Natural killer cell treated with Interleukin-12 subunit alpha and Interleukin-12 subunit beta and Interleukin-15 and Interleukin-18, amount 100 ng/mL, for 72 hours (primary cell): Measurements from ENCODE around the gene LRRC10. TPM values are rescaled to one million over a fixed set of nuclear protein-coding genes. Genes with fewer than 3 reads are reported as not detected.
A peak's percentile ranks its signal among the peaks of the same experiment; 100 is the strongest.

ENCODE experiments used
- ATAC-seq, 2 donors: fragments of 150-1000 bp; cut with Tn5 transposase in 1 of 2; sonication (Bioruptor Pico), chemical (Tn5 transposase) in 1 of 2; 2 replicates each; pipeline ENCODE4 v1.10.0; 2021
- DNase-seq: peaks from one replicate; pipeline ENCODE4 v3.0.0; 2022; ENCODE audit warnings: low spot score
- H3K27ac Mint-ChIP-seq, 2 donors: 1 replicate in 1 of 2; 2 replicates in 1 of 2; pipeline ENCODE4 v1.8.0; 2022; ENCODE audit warnings: mixed read lengths in 2 of 2, mild to moderate bottlenecking in 1 of 2, moderate library complexity in 1 of 2
- H3K27me3 Mint-ChIP-seq, 2 donors: 1 replicate in 1 of 2; 2 replicates in 1 of 2; pipeline ENCODE4 v1.8.0; 2022; ENCODE audit warnings: mixed read lengths in 2 of 2
- H3K36me3 Mint-ChIP-seq: one replicate; pipeline ENCODE4 v1.8.0; 2022; ENCODE audit warnings: mixed read lengths
- H3K4me1 Mint-ChIP-seq, 2 donors: 1 replicate in 1 of 2; 2 replicates in 1 of 2; pipeline ENCODE4 v1.8.0; 2022; ENCODE audit warnings: low read depth in 2 of 2, mixed read lengths in 2 of 2, mild to moderate bottlenecking in 1 of 2
- H3K4me3 Mint-ChIP-seq: one replicate; pipeline ENCODE4 v1.8.0; 2022; ENCODE audit warnings: mixed read lengths
- H3K9me3 Mint-ChIP-seq: 2 replicates; pipeline ENCODE4 v1.8.0; 2022; ENCODE audit warnings: mixed read lengths
- total RNA-seq, 2 donors: library from RNA; stranded (reverse); gene quantifications; one replicate each; pipeline ENCODE4 v1.2.3, GENCODE V29; 2022

The LRRC10 gene
- total RNA-seq, 2 donors from 2014 or later: not detected

DNA sequence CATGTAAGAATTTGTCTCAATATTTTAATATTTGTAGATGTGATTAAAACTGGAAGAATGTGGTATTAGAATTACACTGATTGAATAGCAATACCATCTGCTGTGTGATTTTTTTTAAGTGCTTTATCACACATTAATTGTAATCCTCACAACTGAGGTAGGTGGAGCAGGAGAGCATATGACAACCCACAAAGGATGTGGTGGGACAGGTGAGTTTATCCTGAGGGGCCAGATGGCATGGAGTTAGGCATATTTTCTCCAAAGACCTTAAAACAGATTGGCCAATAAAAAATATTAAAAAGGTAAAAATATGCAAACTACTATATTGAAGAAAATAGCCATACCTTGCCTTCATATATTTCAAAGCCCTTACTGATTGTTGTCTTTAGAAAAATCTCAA lies 7.8 kb downstream of the LRRC10 start:
- Mint-ChIP-seq H3K36me3 (peaks cover 29% of the 10 kb centered on the region), H3K27me3 (no peaks in the 10 kb centered on the region), H3K27ac (no peak overlapping the region), H3K4me3 (no peak overlapping the region), H3K4me1 (no peaks in the 10 kb centered on the region), H3K9me3 (no peaks in the 10 kb centered on the region)
- DNase-seq: no peak
- ATAC-seq: no peak

DNA sequence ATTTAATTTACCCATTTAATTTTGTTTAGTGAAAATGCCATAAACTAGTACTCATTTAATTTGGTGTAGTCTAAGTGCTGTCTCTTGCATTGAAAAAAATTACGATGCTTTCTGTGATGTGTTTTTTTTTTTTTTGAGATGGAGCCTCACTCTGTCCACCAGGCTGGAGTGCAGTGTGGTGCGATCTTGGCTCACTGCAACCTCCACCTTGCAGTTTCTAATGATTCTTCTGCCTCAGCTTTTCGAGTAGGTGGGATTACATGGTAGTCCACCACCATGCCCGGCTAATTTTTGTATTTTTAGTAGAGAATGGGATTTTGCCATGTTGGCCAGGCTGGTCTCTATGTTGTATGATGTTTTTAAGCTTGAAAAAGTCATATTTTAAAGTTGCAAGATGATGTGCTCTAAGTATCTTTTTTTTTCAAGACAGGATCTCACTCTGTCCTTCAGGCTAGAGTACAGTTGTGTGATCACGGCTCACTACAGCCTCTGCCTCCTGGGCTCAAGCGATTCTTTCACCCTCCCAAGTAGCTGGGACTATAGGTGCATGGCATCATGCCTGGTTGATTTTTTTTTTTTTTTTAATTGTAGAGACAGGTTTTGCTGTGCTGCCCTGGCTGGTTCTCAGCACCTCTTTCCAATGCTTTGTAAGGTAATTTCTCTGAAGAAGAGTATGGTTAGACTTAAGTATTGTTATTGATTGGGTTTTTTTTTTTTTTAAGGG lies 8.6 kb downstream of the LRRC10 start:
- DNase-seq: no peak
- Mint-ChIP-seq H3K27me3 (no peaks in the 10 kb centered on the region), H3K36me3 (peaks cover 35% of the 10 kb centered on the region), H3K4me1 (no peaks in the 10 kb centered on the region), H3K27ac (no peak overlapping the region), H3K4me3 (no peak overlapping the region), H3K9me3 (no peaks in the 10 kb centered on the region)
- no peak for ATAC-seq

DNA sequence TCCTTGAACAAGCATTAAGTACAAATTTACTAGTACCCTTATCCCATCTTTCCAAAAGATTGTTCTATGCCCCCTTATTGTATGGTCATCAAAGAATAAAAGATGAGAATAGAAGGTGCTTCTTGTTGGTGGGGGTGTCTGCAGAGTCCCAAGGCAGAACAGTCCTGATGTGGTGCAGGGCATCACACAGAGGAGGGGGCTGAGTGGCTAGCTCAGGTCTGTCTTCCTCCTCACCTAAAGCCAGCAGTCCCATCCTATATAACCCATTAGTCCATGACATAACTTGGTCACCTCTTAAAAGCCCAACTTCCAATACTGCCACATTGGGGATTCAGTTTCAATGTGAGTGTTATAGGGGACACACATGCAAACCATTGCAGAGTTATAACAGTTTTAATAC lies 9.9 kb downstream of the LRRC10 start:
- Mint-ChIP-seq H3K9me3 (no peaks in the 10 kb centered on the region), H3K36me3 (peaks cover 38% of the 10 kb centered on the region), H3K27ac (no peak overlapping the region), H3K4me1 (no peaks in the 10 kb centered on the region), H3K27me3 (no peaks in the 10 kb centered on the region), H3K4me3 (no peak overlapping the region)
- peak in 1 of 2 donors; percentile 36 for ATAC-seq
- DNase-seq: no peak

DNA sequence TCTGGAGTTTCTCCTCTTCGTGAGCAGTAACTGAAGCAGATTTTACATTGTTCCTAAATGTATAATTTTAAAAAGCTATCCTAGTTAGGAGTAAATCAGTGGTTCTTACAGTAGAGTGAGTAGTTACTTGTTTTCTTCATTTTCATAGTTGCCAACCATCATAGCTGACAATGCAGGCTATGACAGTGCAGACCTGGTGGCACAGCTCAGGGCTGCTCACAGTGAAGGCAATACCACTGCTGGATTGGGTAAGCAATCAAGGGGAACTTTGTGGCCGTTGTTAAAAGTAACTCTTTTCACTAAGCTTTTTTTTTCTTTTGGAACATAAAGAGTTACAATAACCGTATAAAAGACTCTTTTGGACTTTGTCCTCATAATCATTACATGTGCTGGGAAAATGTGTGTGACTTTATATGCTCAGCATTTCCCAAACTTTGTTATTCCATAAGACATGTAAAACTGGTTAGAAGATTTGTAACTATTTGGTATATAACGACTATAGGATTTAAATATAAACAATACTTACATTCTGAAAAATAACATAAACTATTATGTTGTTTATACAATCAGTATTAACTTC lies 12.4 kb downstream of the LRRC10 start:
- H3K9me3 Mint-ChIP-seq: no peaks in the 10 kb centered on the region
- H3K4me1 Mint-ChIP-seq: peaks cover 2 to 3% of the 10 kb centered on the region in 2 donors
- no peak overlapping the region for H3K4me3 Mint-ChIP-seq
- no peaks in the 10 kb centered on the region for H3K27me3 Mint-ChIP-seq
- peaks cover 54% of the 10 kb centered on the region for H3K36me3 Mint-ChIP-seq
- ATAC-seq: no peak
- DNase-seq: no peak
- H3K27ac Mint-ChIP-seq: no peak overlapping the region

DNA sequence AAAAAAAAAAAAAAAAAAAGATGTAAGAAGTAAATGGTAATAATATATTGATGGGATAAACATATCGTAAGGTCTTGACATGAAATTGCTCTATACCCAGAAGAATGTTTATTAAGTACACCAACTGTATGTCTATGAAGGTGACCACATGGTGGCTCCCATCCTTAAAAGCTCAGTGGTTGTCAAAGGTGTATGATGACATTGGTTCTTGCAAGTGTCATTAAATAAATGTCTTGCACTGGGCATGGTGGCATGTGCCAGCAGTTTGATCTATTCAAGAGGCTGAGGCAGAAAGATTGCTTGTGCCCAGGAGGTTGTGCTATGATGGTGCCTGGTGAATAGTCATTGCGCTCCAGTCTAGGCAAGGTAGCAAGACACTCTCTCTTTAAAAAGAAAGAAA lies 15.0 kb downstream of the LRRC10 start:
- Mint-ChIP-seq H3K4me3 (no peak overlapping the region), H3K36me3 (peaks cover 47% of the 10 kb centered on the region), H3K9me3 (no peaks in the 10 kb centered on the region), H3K27ac (no peak overlapping the region), H3K27me3 (no peaks in the 10 kb centered on the region), H3K4me1 (peaks cover 3 to 9% of the 10 kb centered on the region in 2 donors)
- ATAC-seq: no peak
- no peak for DNase-seq

DNA sequence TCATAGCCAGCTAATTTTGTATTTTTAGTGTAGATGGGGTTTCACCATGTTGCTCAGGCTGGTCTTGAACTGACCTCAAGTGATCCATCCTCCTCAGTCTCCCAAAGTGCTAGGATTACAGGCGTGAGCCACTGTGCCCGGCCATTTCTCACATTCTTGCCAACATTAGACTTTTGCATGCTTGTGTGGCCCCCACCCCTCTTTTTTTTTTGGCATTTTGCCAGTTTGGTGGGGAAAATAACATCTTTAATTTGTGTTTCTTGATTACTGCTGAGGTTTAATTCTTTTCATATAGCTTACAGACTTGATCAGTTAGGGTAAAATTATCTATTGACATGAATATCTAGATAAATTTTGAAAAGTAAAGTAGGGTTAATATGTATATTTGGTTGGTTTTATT lies 21.6 kb downstream of the LRRC10 start:
- Mint-ChIP-seq H3K27me3 (no peaks in the 10 kb centered on the region), H3K36me3 (peaks cover 36% of the 10 kb centered on the region), H3K4me3 (no peak overlapping the region), H3K9me3 (no peaks in the 10 kb centered on the region), H3K27ac (no peak overlapping the region), H3K4me1 (peaks cover 19 to 21% of the 10 kb centered on the region in 2 donors)
- ATAC-seq: no peak
- DNase-seq: no peak

DNA sequence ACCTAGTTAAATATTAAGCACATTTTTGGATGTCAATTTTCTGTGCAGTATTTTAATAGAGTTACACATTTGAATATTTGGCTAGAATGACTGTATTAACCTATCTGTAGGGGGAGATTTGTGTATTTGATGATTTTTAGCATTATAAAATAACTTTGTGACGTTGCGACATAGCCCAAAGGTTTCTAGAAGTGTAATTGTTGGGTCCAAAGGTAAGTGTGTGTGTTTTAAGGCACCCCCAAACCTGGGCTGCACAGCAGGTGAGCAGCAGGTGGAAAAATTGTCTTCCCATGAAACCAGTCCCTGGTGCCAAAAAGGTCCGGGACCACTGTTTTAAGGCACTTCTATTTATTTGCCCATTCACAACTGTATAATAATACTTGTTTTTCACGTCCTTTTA lies 22.2 kb downstream of the LRRC10 start:
- Mint-ChIP-seq H3K4me1 (peaks cover 16 to 19% of the 10 kb centered on the region in 2 donors), H3K4me3 (no peak overlapping the region), H3K27ac (no peak overlapping the region), H3K27me3 (no peaks in the 10 kb centered on the region), H3K9me3 (no peaks in the 10 kb centered on the region), H3K36me3 (peaks cover 32% of the 10 kb centered on the region)
- no peak for DNase-seq
- ATAC-seq: no peak

DNA sequence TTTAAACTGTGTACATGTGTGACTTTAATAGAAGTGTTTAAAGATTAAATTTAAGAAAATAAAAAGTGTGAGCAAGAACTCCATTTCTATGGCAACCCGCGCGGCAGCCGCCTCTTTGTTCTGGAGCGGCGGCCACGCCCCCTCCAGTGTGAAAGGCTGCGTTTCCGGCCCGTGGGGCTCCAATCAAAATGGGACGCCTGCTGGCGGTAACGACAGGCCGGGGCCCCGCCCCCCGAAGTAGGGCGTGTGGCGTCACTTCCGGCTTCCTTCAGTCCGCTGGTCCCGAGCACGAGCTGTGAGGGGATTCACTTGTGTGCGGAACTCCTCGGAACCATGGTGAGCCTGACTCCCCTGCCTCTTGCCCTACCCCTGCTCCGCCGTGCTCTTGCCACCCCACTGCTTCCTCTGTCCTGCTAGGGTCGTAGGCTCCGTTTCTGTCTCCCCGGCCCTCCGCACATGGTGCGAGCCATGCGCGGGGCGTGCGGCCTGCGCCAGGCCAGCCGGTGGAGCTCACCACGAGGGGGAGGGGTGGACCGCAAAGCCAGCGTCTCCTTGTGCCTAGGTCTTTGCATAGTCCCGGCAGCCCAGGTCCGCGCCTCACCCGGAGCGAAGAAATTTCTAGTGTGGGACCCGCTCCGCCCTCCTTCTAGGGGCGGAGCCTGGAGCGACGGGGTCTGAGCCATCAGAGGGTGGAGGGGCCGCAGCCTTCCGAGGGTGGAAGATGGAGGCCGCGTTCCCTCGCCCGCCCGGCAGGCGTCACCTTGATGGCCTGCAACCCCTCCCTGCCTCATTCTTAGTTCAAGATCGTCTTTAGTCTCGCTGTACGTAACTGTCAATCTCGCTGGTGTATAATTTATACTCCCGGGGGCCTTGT lies 25.3 kb downstream of the LRRC10 start, which contains the start of gene CCT2:
Gene CCT2, plus strand, starts transcription at position 271 of the 874 bp plus-strand sequence. Its CDS starts 63 bp downstream, at position 334.
- H3K9me3 Mint-ChIP-seq: no peaks in the 10 kb centered on the region
- DNase-seq (peak; percentile 97), ATAC-seq (peak; percentile 98 to 99)

DNA sequence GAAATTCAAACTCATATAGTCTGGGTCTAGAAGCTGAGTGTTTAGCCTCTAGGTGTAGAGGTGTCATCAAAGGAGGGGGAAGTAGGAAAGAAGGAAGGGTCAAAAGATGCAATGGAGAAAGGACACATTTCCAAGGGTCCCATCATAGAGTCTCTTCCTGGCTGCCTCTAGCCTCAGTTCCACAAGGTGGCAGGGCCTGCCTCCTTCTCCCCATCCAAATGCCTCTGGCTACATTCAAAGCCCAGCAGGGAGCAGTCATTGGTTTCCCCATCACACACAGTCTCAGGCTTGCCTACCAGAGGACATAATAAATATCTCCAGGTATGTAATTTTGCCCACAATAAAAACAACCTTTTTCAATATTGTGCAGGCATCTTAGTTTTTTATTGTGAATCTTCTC lies 27.5 kb downstream of the LRRC10 start:
- no peaks in the 10 kb centered on the region for H3K27me3 Mint-ChIP-seq
- H3K36me3 Mint-ChIP-seq: peaks cover 5% of the 10 kb centered on the region
- DNase-seq: no peak
- H3K4me1 Mint-ChIP-seq: peaks cover 13% of the 10 kb centered on the region in 2 donors
- ATAC-seq: no peak
- H3K9me3 Mint-ChIP-seq: no peaks in the 10 kb centered on the region
- no peak overlapping the region for H3K27ac Mint-ChIP-seq
- no peak overlapping the region for H3K4me3 Mint-ChIP-seq

More for the DNA sequence above, 25.3 kb downstream of the LRRC10 start, which contains the start of gene CCT2:
- Mint-ChIP-seq H3K4me3 (peak within 1 kb of the TSS; percentile 99), H3K4me1 (peaks cover 12 to 16% of the 10 kb centered on the region in 2 donors), H3K27ac (peak within 1 kb of the TSS; percentile 95 to 98), H3K36me3 (peaks cover 18% of the 10 kb centered on the region), H3K27me3 (no peaks in the 10 kb centered on the region)

DNA sequence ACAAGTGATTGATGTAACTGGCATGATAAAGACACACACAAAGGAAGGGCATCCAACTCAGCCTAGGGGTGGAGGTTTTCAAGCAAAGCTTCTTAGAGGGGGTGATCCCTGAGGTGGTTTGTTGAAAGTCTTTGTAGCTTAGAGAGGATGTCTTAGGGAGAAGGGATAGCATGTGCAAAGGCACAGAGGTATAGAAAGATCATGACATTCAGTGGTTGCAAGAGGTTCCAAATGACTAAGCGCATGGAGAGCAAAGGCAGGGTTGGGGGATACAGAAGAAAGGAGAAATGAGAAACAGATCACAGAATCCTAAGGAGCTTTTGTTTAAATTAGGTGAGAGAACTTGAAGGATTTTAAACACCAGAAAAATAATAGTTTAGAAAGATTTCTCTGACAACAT lies 30.6 kb downstream of the LRRC10 start:
- Mint-ChIP-seq H3K27me3 (no peaks in the 10 kb centered on the region), H3K4me3 (no peak overlapping the region), H3K27ac (no peak overlapping the region), H3K9me3 (no peaks in the 10 kb centered on the region), H3K4me1 (peaks cover 4 to 6% of the 10 kb centered on the region in 2 donors), H3K36me3 (no peaks in the 10 kb centered on the region)
- DNase-seq (no peak), ATAC-seq (peak in 1 of 2 donors; percentile 54)

DNA sequence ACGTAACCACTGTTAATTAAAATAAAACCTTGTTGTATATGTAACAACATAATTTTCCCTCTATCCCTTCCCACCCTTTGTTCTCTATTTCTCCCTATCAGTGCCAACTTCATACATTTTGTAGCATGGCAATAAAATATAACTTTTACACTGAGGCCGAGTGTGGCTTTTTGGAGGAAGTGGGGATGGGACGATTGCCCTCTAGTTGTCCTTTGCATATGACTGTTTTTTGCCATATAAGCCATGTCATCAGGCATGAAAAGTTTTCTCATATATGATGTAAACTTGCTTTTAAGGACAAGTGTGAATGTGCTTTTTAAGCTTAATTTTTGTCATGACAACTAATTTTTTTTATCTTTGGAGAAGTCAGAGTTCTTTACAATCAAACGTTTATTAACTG lies 31.7 kb downstream of the LRRC10 start:
- Mint-ChIP-seq H3K4me3 (no peak overlapping the region), H3K4me1 (peaks cover 4 to 6% of the 10 kb centered on the region in 2 donors), H3K9me3 (no peaks in the 10 kb centered on the region), H3K36me3 (peaks cover 3% of the 10 kb centered on the region), H3K27ac (no peak overlapping the region), H3K27me3 (no peaks in the 10 kb centered on the region)
- DNase-seq (no peak), ATAC-seq (peak in 1 of 2 donors; percentile 55)

DNA sequence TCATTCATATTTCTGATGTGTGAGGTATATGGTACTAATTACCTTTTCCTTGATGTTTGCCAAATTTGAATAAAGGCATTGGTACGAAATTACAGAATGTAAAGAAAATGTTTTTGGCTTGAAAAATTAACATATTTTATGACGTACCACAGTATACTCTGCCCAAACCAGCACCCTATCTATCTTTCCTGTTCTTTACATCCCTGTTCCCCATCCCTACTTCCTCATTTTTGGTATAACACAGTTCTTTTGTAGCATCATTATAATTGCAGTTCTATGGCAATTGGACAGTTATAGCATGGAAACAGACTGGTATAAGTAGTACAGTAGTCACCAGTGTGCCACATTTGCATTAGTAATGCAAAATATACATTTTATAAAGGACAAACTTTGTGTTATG lies 32.4 kb downstream of the LRRC10 start:
- Mint-ChIP-seq H3K27ac (no peak overlapping the region), H3K4me1 (peaks cover 4 to 6% of the 10 kb centered on the region in 2 donors), H3K4me3 (no peak overlapping the region), H3K36me3 (peaks cover 6% of the 10 kb centered on the region), H3K27me3 (no peaks in the 10 kb centered on the region), H3K9me3 (no peaks in the 10 kb centered on the region)
- no peak for DNase-seq
- no peak for ATAC-seq

DNA sequence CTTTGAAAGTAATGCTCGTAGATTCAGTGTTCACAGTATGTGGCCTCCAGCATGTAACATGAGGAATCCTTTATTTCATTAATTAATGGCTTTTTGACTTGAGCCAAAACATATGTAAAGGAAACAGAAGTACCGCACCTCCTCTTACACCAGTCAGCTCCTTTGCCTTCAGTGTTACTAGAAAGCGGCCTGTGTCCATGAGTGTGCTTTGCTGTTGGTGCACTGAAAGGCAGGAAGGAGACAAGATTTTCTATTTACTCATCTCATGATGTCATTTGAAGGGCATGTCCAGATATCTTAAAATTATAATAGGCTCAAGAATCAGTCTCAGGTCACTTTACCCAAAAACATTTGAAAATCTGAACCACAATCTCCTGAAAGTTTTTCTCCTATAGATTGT lies 35.4 kb downstream of the LRRC10 start:
- no peaks in the 10 kb centered on the region for H3K27me3 Mint-ChIP-seq
- H3K4me1 Mint-ChIP-seq: peaks cover 4 to 6% of the 10 kb centered on the region in 2 donors
- H3K9me3 Mint-ChIP-seq: no peaks in the 10 kb centered on the region
- peaks cover 13% of the 10 kb centered on the region for H3K36me3 Mint-ChIP-seq
- no peak overlapping the region for H3K27ac Mint-ChIP-seq
- no peak overlapping the region for H3K4me3 Mint-ChIP-seq
- no peak for ATAC-seq
- no peak for DNase-seq
